Lung microvascular endothelial cell (primary cell): Measurements from ENCODE around the gene EMC9. TPM values are rescaled to one million over a fixed set of nuclear protein-coding genes. Genes with fewer than 3 reads are reported as not detected.
"Not testable (repeated sequence)": the region's sequence is repeated elsewhere in the genome, so short reads cannot be mapped to it uniquely, and the experiment has no call there.

Experiments used
- DNase-seq, 2 donors: peaks; one replicate each; pipeline versions ENCODE4 v3.0.0 to v3.0.0-alpha.2; 2010; ENCODE audit warnings: low read depth in 2 of 2
- total RNA-seq: library from RNA; depleted of rRNA; stranded (reverse); fragments of >200 nt; gene quantifications from 2 replicates; pipeline ENCODE4 v1.2.1, GENCODE V29; 2014

The EMC9 gene
- total RNA-seq, 1 donor from 2014 or later = 20.4 TPM

GRCh38 chr14:24110523-24110922, 30.9 kb downstream of the EMC9 start:
- DNase-seq = no peak

- DNase-seq = no peak
Measured at GRCh38 chr14:24110060-24110459, 31.3 kb downstream of the EMC9 start.

GRCh38 chr14:24108336-24108874, 33.0 kb downstream of the EMC9 start:
- DNase-seq = no peak

- no peak for DNase-seq
Measured at GRCh38 chr14:24106672-24107271, 34.6 kb downstream of the EMC9 start.

- DNase-seq = not testable (repeated sequence)
Measured at GRCh38 chr14:24105609-24106239, 35.7 kb downstream of the EMC9 start.

- DNase-seq = no peak
Measured at GRCh38 chr14:24103451-24103850, 37.9 kb downstream of the EMC9 start.

- no peak for DNase-seq
Measured at GRCh38 chr14:24102357-24103048, 38.9 kb downstream of the EMC9 start.

GRCh38 chr14:24100982-24101494, 40.4 kb downstream of the EMC9 start:
- DNase-seq = no peak

GRCh38 chr14:24100197-24100981, 41.0 kb downstream of the EMC9 start:
- no peak for DNase-seq

- no peak for DNase-seq
Measured at GRCh38 chr14:24098927-24099813, 42.2 kb downstream of the EMC9 start.

GRCh38 chr14:24098229-24098926, 43.0 kb downstream of the EMC9 start:
- DNase-seq = no peak

- no peak for DNase-seq
Measured at GRCh38 chr14:24096545-24097181, 44.7 kb downstream of the EMC9 start.

GRCh38 chr14:24095271-24096068, 45.9 kb downstream of the EMC9 start:
- peak in 1 of 2 donors; percentile 23 for DNase-seq

- peak in 1 of 2 donors; percentile 25 for DNase-seq
Measured at GRCh38 chr14:24094841-24095270, 46.5 kb downstream of the EMC9 start.

- DNase-seq = peak; percentile 48 to 69
Measured at GRCh38 chr14:24093901-24094840, 47.2 kb downstream of the EMC9 start, which contains the start of gene PCK2. Gene PCK2 (plus strand): TSS chr14:24094311. CDS start chr14:24094406, 95 bp downstream.

- DNase-seq = no peak
Measured at GRCh38 chr14:24093207-24093900, 48.0 kb downstream of the EMC9 start.
